Activated B cell treated with CpG ODN at 0.5 μM for 24 hours (primary cell): ENCODE results near the gene CA10. TPM values are rescaled to one million over a fixed set of nuclear protein-coding genes. Genes with fewer than 3 reads are reported as not detected.

Experiments used
- ATAC-seq: fragments of 200-7000 bp; cut with Tn5 transposase; one replicate; pipeline ENCODE4 v1.10.0; 2021; ENCODE audit warnings: low read depth, mild to moderate bottlenecking, moderate library complexity
- CTCF ChIA-PET: fragments of 350-600 bp; sonication (Branson Sonifier 250); formaldehyde crosslinking; loops from one replicate; lab custom pipeline; 2021; ENCODE audit warnings: antibody characterized with exemption; lab: Charles Lee
- POLR2A ChIA-PET: fragments of 350-600 bp; sonication (Branson Sonifier 250); formaldehyde crosslinking; loops from one replicate; lab custom pipeline; 2021; ENCODE audit warnings: antibody characterized with exemption; lab: Charles Lee
- DNase-seq: peaks from one replicate; pipeline ENCODE4 v3.0.0; 2022
- H3K27ac Mint-ChIP-seq: one replicate; pipeline ENCODE4 v1.8.0; 2020; ENCODE audit warnings: mixed read lengths
- H3K27me3 Mint-ChIP-seq: one replicate; pipeline ENCODE4 v1.8.0; 2021; ENCODE audit warnings: mixed read lengths
- H3K36me3 Mint-ChIP-seq: one replicate; pipeline ENCODE4 v1.8.0; 2021; ENCODE audit warnings: low read depth, mixed read lengths
- H3K4me1 Mint-ChIP-seq: one replicate; pipeline ENCODE4 v1.8.0; 2021; ENCODE audit warnings: mixed read lengths
- H3K4me3 Mint-ChIP-seq: one replicate; pipeline ENCODE4 v1.8.0; 2020; ENCODE audit warnings: mild to moderate bottlenecking, mixed read lengths
- H3K9me3 Mint-ChIP-seq: one replicate; pipeline ENCODE4 v1.8.0; 2020; ENCODE audit warnings: mixed read lengths
- intact Hi-C: fragments of 100-400 bp; cut with micrococcal nuclease; formaldehyde crosslinking; loops from one replicate; pipeline ENCODE4 v1.15.1; 2024
- total RNA-seq: library from RNA; stranded (reverse); gene quantifications from 2 replicates; pipeline ENCODE4 v1.2.3, GENCODE V29; 2022
- TF ChIP-seq, protein P1 (sequence below): fragments of 200-600 bp; IDR thresholded peaks from one replicate; pipeline ENCODE4 v1.8.0; 2022; ENCODE audit warnings: antibody characterized with exemption, mild to moderate bottlenecking

CA10 gene
- total RNA-seq, 1 donor from 2014 or later, result not detected

DNA sequence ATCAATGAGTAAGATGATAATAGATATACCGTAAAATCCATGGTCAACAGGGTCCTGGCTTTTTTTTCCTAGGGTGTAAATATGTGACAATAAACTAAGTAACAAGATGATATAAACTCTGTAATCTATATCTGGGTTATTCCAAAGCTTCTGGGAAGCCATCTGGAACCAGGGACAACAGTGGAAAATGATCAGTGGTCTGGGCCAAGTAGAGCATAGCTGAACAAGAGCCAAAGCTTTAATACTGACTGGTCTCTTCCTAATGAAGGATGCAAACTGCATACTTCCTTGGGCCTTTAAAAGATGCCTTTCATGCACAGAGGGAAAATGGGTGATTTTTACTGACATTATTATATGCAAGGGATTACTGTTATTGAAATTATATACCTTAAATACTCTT is 8.9 kb downstream of the CA10 start:
- H3K36me3 Mint-ChIP-seq, result no peaks in the 10 kb centered on the region
- no peak for DNase-seq
- no peak for ATAC-seq
- H3K9me3 Mint-ChIP-seq, result no peaks in the 10 kb centered on the region
- intact Hi-C loops, result no loop called here
- H3K4me3 Mint-ChIP-seq, result no peak overlapping the region
- ChIA-PET POLR2A (no interaction called here), CTCF (no interaction called here)
- no peaks in the 10 kb centered on the region for H3K27me3 Mint-ChIP-seq
- no peak overlapping the region for H3K27ac Mint-ChIP-seq
- TF ChIP-seq, protein P1, sequence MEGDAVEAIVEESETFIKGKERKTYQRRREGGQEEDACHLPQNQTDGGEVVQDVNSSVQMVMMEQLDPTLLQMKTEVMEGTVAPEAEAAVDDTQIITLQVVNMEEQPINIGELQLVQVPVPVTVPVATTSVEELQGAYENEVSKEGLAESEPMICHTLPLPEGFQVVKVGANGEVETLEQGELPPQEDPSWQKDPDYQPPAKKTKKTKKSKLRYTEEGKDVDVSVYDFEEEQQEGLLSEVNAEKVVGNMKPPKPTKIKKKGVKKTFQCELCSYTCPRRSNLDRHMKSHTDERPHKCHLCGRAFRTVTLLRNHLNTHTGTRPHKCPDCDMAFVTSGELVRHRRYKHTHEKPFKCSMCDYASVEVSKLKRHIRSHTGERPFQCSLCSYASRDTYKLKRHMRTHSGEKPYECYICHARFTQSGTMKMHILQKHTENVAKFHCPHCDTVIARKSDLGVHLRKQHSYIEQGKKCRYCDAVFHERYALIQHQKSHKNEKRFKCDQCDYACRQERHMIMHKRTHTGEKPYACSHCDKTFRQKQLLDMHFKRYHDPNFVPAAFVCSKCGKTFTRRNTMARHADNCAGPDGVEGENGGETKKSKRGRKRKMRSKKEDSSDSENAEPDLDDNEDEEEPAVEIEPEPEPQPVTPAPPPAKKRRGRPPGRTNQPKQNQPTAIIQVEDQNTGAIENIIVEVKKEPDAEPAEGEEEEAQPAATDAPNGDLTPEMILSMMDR, result no peak
- no peaks in the 10 kb centered on the region for H3K4me1 Mint-ChIP-seq

DNA sequence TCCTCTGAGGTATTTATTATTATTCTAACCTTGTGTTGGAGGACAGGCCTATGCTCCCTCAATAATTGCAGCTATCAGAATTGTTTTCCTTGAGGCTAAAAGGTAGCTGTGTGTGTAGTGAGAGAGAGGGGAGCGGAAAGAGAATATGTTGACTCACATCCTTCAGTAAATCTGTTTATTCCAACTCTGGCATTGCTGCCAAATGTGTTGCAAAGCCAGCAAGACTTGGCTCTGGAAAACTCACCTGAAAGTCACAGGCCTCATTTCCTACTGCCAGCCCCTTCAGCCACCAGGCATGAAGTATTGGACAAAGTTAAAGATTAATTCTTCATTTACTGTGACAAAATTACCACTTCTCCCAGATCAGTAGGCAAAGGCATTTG is 9.6 kb downstream of the CA10 start:
- TF ChIP-seq, protein P1, result no peak
- POLR2A ChIA-PET, result no interaction called here
- intact Hi-C loops, result no loop called here
- Mint-ChIP-seq H3K27me3 (no peaks in the 10 kb centered on the region), H3K4me1 (no peaks in the 10 kb centered on the region), H3K4me3 (no peak overlapping the region), H3K9me3 (peaks cover under 1% of the 10 kb centered on the region), H3K27ac (no peak overlapping the region), H3K36me3 (no peaks in the 10 kb centered on the region)
- no peak for DNase-seq
- ATAC-seq, result no peak
- CTCF ChIA-PET, result no interaction called here

DNA sequence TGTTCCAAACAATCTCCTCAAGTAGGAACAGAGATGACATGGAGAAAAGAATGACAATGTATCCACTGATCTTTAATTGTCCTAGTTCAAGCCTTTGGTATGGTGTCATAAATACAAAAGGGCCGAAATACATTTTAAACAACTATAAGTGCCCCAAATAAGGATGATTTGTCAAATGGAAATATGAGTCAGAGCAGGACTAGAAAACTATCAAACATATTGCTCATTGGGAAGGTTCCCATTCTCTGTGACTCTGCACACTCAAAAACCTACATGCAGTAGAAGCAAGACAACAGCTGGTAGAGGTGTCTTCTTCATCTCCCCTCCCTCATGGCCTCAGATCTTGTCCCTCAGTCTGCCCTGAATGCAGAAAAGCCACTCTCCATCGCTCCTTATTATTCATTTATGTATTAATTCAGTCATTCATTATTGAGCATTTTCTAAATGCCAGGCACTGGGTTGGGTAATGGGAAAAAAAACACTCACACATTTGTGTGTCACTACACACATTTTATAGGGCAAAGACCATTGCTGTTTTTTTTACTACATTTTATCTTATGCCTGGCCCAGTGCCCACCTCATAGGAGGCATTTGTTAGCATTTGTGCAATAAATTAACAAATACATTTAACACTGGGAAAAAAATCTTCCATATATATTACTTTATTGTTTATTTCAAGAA is 10.1 kb downstream of the CA10 start:
- ChIA-PET CTCF (no interaction called here), POLR2A (no interaction called here)
- no peak for ATAC-seq
- Mint-ChIP-seq H3K36me3 (no peaks in the 10 kb centered on the region), H3K27me3 (no peaks in the 10 kb centered on the region), H3K9me3 (peaks cover 2% of the 10 kb centered on the region), H3K4me1 (no peaks in the 10 kb centered on the region), H3K27ac (no peak overlapping the region), H3K4me3 (no peak overlapping the region)
- DNase-seq, result no peak
- intact Hi-C loops, result no loop called here
- TF ChIP-seq, protein P1, result no peak

DNA sequence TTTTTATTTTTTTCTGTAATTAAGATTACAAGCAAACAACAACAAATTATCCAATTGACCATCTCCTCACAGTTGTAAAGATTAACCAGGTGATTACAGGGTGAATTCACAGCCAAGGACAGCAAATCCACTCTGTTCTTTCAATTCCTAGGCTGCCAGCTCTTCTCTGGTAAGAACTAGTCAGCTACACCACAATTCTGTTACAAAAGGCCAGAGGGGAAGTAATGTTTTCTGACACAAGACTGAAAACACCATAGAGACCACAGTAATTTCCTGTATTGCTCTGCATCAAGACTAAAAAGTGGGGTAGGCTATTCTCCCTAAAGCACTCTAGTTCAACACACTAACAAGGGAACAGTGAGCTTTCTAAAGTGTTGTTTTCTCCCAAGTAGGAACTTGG is 10.6 kb downstream of the CA10 start:
- Mint-ChIP-seq H3K27me3 (no peaks in the 10 kb centered on the region), H3K4me3 (no peak overlapping the region), H3K27ac (no peak overlapping the region), H3K9me3 (peaks cover 2% of the 10 kb centered on the region), H3K36me3 (no peaks in the 10 kb centered on the region), H3K4me1 (no peaks in the 10 kb centered on the region)
- intact Hi-C loops, result no loop called here
- POLR2A ChIA-PET, result no interaction called here
- DNase-seq, result no peak
- TF ChIP-seq, protein P1, result no peak
- CTCF ChIA-PET, result no interaction called here
- no peak for ATAC-seq

DNA sequence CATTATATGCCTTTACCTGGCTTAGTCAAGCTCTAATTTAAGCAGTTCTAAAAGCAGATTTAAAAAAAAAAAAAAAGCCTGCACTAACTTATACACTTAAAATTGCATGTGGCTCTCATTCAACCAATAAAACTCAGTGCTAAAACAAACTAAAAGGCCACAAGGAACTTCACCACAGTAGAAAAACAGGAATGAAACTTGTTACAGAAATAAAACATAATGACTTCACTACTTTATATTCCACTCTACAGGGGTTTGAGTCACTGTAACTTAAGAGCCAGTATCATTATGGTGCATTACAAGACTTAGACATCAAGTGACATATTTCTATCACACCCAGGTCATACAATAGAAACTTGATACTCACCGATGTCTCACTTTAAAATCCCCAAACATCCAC is 11.1 kb downstream of the CA10 start:
- TF ChIP-seq, protein P1, result no peak
- Mint-ChIP-seq H3K4me1 (no peaks in the 10 kb centered on the region), H3K36me3 (no peaks in the 10 kb centered on the region), H3K27me3 (no peaks in the 10 kb centered on the region), H3K27ac (no peak overlapping the region), H3K4me3 (no peak overlapping the region), H3K9me3 (peaks cover 2% of the 10 kb centered on the region)
- ChIA-PET POLR2A (no interaction called here), CTCF (no interaction called here)
- intact Hi-C loops, result no loop called here
- ATAC-seq (no peak), DNase-seq (no peak)
